ENCODE measurements around the gene XRCC6. TPM values are rescaled to one million over a fixed set of nuclear protein-coding genes. Genes with fewer than 3 reads are reported as not detected.

XRCC6 gene
- polyA plus RNA-seq, 1 donor (not counting 4 experiments of a cell fraction or from before 2014, with no cell fraction given), result 247 TPM

- Histone ChIP-seq H3K9me1 (ENCODE audit: control insufficient read depth, extremely low read depth, insufficient read depth, low read length) (no peaks in the 10 kb centered on the region), H3K79me2 (ENCODE audit: control insufficient read depth, insufficient read depth, low read length) (peaks cover 24% of the 10 kb centered on the region), H3K27ac (ENCODE audit: control insufficient read depth, insufficient read depth, low read length) (no peak overlapping the region), H2AFZ (ENCODE audit: control insufficient read depth, low read length) (no peak overlapping the region), H3K4me3 (ENCODE audit: control insufficient read depth in 2 of 3, extremely low read depth in 1 of 3, insufficient read depth in 2 of 3, low read depth in 1 of 3, low read length in 3 of 3) (no peak overlapping the region), H3K27me3 (ENCODE audit: control insufficient read depth, extremely low read depth, insufficient read depth, low read length) (no peaks in the 10 kb centered on the region), H3K9ac (ENCODE audit: control insufficient read depth, extremely low read depth, insufficient read depth, low read length) (no peak overlapping the region), H3K36me3 (ENCODE audit: control insufficient read depth in 2 of 2, extremely low read depth in 1 of 2, insufficient read depth in 2 of 2, low read length in 2 of 2) (peaks cover 30 to 39% of the 10 kb centered on the region in 2 experiments), H3K4me2 (ENCODE audit: control insufficient read depth, extremely low read depth, insufficient read depth, low read depth, low read length) (no peak overlapping the region), H3K9me3 (ENCODE audit: control insufficient read depth, low read depth, low read length) (no peaks in the 10 kb centered on the region), H3K4me1 (ENCODE audit: control insufficient read depth, extremely low read depth, insufficient read depth, low read length) (no peaks in the 10 kb centered on the region), H4K20me1 (ENCODE audit: control insufficient read depth, extremely low read depth, insufficient read depth, low read length) (no peaks in the 10 kb centered on the region)
- no peak for FAIRE-seq
- dilution Hi-C loops (cut with MboI; ENCODE audit: extremely low pct_ligation_motif_present, low sequenced_read_pairs), result no loop called here
- no peak for TF ChIP-seq EZH2 (IDR thresholded peaks at IDR 0.05; ENCODE audit: low read length)
- no peak for TF ChIP-seq CTCF (optimal IDR thresholded peaks at IDR 0.05 in 1 of 3, IDR thresholded peaks at IDR 0.05 in 1 of 3, conservative IDR thresholded peaks at IDR 0.05 in 1 of 3; ENCODE audit: extremely low read depth in 1 of 3, insufficient read depth in 2 of 3, low read length in 3 of 3)
- no peak for DNase-seq (ENCODE audit: low read depth, low spot score)
These were observed 26.7 kb downstream of the XRCC6 start for GRCh38 chr22:41647771-41648170.

- Histone ChIP-seq H3K4me2 (ENCODE audit: control insufficient read depth, extremely low read depth, insufficient read depth, low read depth, low read length) (no peak overlapping the region), H3K27me3 (ENCODE audit: control insufficient read depth, extremely low read depth, insufficient read depth, low read length) (no peaks in the 10 kb centered on the region), H2AFZ (ENCODE audit: control insufficient read depth, low read length) (no peak overlapping the region), H3K9me1 (ENCODE audit: control insufficient read depth, extremely low read depth, insufficient read depth, low read length) (no peaks in the 10 kb centered on the region), H3K9ac (ENCODE audit: control insufficient read depth, extremely low read depth, insufficient read depth, low read length) (no peak overlapping the region), H3K79me2 (ENCODE audit: control insufficient read depth, insufficient read depth, low read length) (peaks cover 22% of the 10 kb centered on the region), H3K4me3 (ENCODE audit: control insufficient read depth in 2 of 3, extremely low read depth in 1 of 3, insufficient read depth in 2 of 3, low read depth in 1 of 3, low read length in 3 of 3) (no peak overlapping the region), H3K36me3 (ENCODE audit: control insufficient read depth in 2 of 2, extremely low read depth in 1 of 2, insufficient read depth in 2 of 2, low read length in 2 of 2) (peaks cover 35 to 37% of the 10 kb centered on the region in 2 experiments), H3K9me3 (ENCODE audit: control insufficient read depth, low read depth, low read length) (no peaks in the 10 kb centered on the region), H4K20me1 (ENCODE audit: control insufficient read depth, extremely low read depth, insufficient read depth, low read length) (peaks cover 2% of the 10 kb centered on the region), H3K4me1 (ENCODE audit: control insufficient read depth, extremely low read depth, insufficient read depth, low read length) (no peaks in the 10 kb centered on the region), H3K27ac (ENCODE audit: control insufficient read depth, insufficient read depth, low read length) (no peak overlapping the region)
- DNase-seq (ENCODE audit: low read depth, low spot score) (no peak), FAIRE-seq (no peak)
- dilution Hi-C loops (cut with MboI; ENCODE audit: extremely low pct_ligation_motif_present, low sequenced_read_pairs), result no loop called here
- no peak for TF ChIP-seq EZH2 (IDR thresholded peaks at IDR 0.05; ENCODE audit: low read length)
These were observed 27.3 kb downstream of the XRCC6 start for GRCh38 chr22:41648432-41648831.

DNA sequence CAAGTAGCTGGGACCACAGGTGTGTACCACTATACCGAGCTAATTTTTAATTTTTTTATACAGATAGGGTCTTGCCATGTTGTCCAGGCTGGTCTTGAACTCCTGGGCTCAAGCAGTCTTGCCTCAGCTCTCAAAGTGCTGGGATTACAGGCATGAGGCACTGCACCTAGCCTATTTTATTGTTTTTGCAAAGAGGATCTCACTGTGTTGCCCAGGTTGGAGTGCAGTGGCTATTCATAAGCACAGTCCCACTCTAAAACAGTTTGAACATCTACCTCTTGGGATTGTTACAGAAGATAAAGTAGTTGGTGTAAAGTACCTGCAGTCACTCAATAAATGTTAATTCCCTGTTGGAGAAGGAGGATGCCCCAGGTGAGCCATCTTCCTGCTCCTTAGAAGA lies 29.1 kb downstream of the XRCC6 start:
- Histone ChIP-seq H3K9ac (ENCODE audit: control insufficient read depth, extremely low read depth, insufficient read depth, low read length) (no peak overlapping the region), H3K4me1 (ENCODE audit: control insufficient read depth, extremely low read depth, insufficient read depth, low read length) (no peaks in the 10 kb centered on the region), H3K4me3 (ENCODE audit: control insufficient read depth in 2 of 3, extremely low read depth in 1 of 3, insufficient read depth in 2 of 3, low read depth in 1 of 3, low read length in 3 of 3) (no peak overlapping the region), H2AFZ (ENCODE audit: control insufficient read depth, low read length) (no peak overlapping the region), H3K9me3 (ENCODE audit: control insufficient read depth, low read depth, low read length) (no peaks in the 10 kb centered on the region), H4K20me1 (ENCODE audit: control insufficient read depth, extremely low read depth, insufficient read depth, low read length) (peaks cover 5% of the 10 kb centered on the region), H3K36me3 (ENCODE audit: control insufficient read depth in 2 of 2, extremely low read depth in 1 of 2, insufficient read depth in 2 of 2, low read length in 2 of 2) (peaks cover 47 to 55% of the 10 kb centered on the region in 2 experiments), H3K27ac (ENCODE audit: control insufficient read depth, insufficient read depth, low read length) (no peak overlapping the region), H3K9me1 (ENCODE audit: control insufficient read depth, extremely low read depth, insufficient read depth, low read length) (no peaks in the 10 kb centered on the region), H3K4me2 (ENCODE audit: control insufficient read depth, extremely low read depth, insufficient read depth, low read depth, low read length) (no peak overlapping the region), H3K79me2 (ENCODE audit: control insufficient read depth, insufficient read depth, low read length) (peaks cover 19% of the 10 kb centered on the region), H3K27me3 (ENCODE audit: control insufficient read depth, extremely low read depth, insufficient read depth, low read length) (no peaks in the 10 kb centered on the region)
- dilution Hi-C loops (cut with MboI; ENCODE audit: extremely low pct_ligation_motif_present, low sequenced_read_pairs), result no loop called here
- no peak for FAIRE-seq
- DNase-seq (ENCODE audit: low read depth, low spot score), result no peak
- TF ChIP-seq CTCF (optimal IDR thresholded peaks at IDR 0.05 in 1 of 3, IDR thresholded peaks at IDR 0.05 in 1 of 3, conservative IDR thresholded peaks at IDR 0.05 in 1 of 3; ENCODE audit: extremely low read depth in 1 of 3, insufficient read depth in 2 of 3, low read length in 3 of 3) (no peak), EZH2 (IDR thresholded peaks at IDR 0.05; ENCODE audit: low read length) (no peak)

Data from keratinocyte (primary cell).